K562 (cell line): Measurements from ENCODE around the gene OR2C1.

ENCODE experiments used
- EP300 ChIP-seq: IDR thresholded peaks from 2 replicates; pipeline ENCODE4 v1.6.1; 2012; ENCODE audit warnings: low read length, improper control_type of control experiment
- NR2C2 ChIP-seq, 2 experiments: fragments of 200-800 bp in 1 of 2; sonication (Bioruptor generic) in 1 of 2; sonication (generic) in 1 of 2; formaldehyde crosslinking in 1 of 2; IDR thresholded peaks; 2 replicates each; pipeline versions ENCODE4 v1.6.1 to v1.8.0; 2016 to 2022; ENCODE audit warnings: mild to moderate bottlenecking in 1 of 2, missing compliant biosample characterization in 1 of 2, missing genetic modification characterization in 1 of 2, missing genetic modification reagents in 1 of 2
- RAD21 ChIP-seq, 2 experiments: fragments of 250-450 bp in 1 of 2; fragments of 450-650 bp in 1 of 2; sonication (Bioruptor Pico) in 1 of 2; formaldehyde crosslinking in 1 of 2; IDR thresholded peaks in 1 of 2; conservative IDR thresholded peaks in 1 of 2; 2 replicates each; pipeline versions ENCODE4 v1.4.0 to v1.8.0; 2020 to 2022; ENCODE audit warnings: mild to moderate bottlenecking in 2 of 2, moderate library complexity in 1 of 2

GRCh38 chr16:3388325-3388724, 32.6 kb downstream of the OR2C1 start:
- no peak for TF ChIP-seq NR2C2 (CRISPR knock-in tag; IDR thresholded peaks at IDR 0.05)
- TF ChIP-seq NR2C2 (tag; IDR thresholded peaks at IDR 0.05), result no peak
- TF ChIP-seq RAD21 (CRISPR knock-in tag; conservative IDR thresholded peaks at IDR 0.05 in 1 of 2, IDR thresholded peaks at IDR 0.05 in 1 of 2), result no peak
- TF ChIP-seq EP300, result peak; percentile 94
